ENCODE data around the gene FXYD5.

FXYD5 gene

GRCh38 chr19:35199481-35199880, 44.9 kb downstream of the FXYD5 start:
- DNase-seq (ENCODE audit: low spot score) = no peak
- TF ChIP-seq, protein P1, sequence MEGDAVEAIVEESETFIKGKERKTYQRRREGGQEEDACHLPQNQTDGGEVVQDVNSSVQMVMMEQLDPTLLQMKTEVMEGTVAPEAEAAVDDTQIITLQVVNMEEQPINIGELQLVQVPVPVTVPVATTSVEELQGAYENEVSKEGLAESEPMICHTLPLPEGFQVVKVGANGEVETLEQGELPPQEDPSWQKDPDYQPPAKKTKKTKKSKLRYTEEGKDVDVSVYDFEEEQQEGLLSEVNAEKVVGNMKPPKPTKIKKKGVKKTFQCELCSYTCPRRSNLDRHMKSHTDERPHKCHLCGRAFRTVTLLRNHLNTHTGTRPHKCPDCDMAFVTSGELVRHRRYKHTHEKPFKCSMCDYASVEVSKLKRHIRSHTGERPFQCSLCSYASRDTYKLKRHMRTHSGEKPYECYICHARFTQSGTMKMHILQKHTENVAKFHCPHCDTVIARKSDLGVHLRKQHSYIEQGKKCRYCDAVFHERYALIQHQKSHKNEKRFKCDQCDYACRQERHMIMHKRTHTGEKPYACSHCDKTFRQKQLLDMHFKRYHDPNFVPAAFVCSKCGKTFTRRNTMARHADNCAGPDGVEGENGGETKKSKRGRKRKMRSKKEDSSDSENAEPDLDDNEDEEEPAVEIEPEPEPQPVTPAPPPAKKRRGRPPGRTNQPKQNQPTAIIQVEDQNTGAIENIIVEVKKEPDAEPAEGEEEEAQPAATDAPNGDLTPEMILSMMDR (IDR thresholded peaks at IDR 0.05; ENCODE audit: extremely low read depth, missing control alignments) = no peak

GRCh38 chr19:35202722-35203688, 48.5 kb downstream of the FXYD5 start:
- DNase-seq (ENCODE audit: low spot score) = no peak
- TF ChIP-seq, protein P1 (IDR thresholded peaks at IDR 0.05; ENCODE audit: extremely low read depth, missing control alignments) = no peak

DNA sequence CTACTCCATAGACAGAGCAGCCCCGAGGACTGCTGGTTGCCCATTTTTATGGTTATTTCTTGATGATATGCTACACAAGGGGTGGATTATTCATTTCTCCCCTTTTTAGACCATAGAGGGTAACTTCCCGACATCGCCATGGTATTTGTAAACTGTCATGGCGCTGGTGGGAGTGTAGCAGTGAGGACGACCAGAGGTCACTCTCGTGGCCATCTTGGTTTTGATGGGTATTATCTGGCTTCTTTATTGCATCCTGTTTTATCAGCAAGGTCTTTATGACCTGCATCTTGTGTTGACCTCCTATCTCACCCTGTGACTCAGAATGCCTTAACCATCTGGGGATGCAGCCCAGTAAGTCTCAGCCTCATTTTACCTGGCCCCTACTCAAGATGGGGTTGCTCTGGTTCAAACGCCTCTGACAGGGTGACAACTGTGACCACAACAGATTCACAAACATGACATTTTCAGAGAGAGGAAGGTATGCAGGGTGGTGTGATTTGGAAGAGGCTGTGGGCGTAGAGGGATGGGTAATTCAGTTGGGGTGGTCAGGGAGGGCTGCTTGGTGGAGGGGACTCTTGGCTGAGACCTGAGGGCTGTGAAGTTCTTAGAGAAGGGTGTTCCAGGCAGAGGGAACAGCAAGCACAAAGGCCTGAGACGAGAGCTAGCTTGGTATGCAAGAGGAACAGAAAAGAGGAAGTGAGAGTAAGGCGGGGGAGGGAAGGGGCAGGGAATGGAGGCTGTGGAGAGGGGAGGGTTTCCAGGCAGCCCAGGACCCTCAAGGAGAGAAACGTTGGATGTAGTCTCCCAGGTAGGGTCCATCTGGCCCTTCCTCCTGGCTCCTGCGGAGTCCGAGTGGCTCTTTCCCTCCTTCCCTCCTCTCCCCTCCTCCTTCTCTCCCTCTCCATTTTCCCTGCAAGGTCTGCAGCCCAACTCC, 50.5 kb downstream of the FXYD5 start:
- TF ChIP-seq, protein P1 (IDR thresholded peaks at IDR 0.05; ENCODE audit: extremely low read depth, missing control alignments) = no peak
- peak; percentile 78 for DNase-seq (ENCODE audit: low spot score)

DNA sequence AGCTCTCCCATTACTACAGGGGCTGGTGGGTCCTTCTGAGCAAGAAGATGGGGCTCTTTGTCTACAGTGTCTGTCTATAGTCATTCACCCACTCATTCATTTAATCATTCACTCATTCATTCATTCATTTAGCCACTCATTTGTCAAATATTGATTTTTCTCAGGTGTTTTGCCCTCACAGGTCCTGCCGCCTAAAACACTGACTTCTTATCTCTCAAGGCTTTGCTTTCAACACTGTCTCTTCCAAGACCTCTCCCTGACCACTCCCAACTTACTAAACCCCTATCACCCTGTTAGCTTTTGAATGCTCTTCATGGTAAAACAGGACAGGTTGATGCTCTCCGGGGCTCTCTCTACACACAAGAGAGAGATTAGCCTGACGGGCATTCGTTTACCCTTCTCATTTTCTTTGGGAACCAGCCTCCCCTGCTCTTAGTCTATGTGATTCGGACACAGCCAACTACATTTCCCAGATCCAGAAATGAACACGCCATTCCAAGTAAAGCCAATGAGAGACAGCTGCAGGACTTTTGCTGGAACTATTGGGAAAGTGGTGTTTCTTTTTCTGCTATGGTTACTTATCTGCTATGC, 51.3 kb downstream of the FXYD5 start:
- TF ChIP-seq, protein P1 (IDR thresholded peaks at IDR 0.05; ENCODE audit: extremely low read depth, missing control alignments) = no peak
- DNase-seq (ENCODE audit: low spot score) = no peak

- TF ChIP-seq, protein P1 (IDR thresholded peaks at IDR 0.05; ENCODE audit: extremely low read depth, missing control alignments) = no peak
- peak; percentile 40 for DNase-seq (ENCODE audit: low spot score)
These were observed 51.8 kb downstream of the FXYD5 start for GRCh38 chr19:35206379-35206778.

DNA sequence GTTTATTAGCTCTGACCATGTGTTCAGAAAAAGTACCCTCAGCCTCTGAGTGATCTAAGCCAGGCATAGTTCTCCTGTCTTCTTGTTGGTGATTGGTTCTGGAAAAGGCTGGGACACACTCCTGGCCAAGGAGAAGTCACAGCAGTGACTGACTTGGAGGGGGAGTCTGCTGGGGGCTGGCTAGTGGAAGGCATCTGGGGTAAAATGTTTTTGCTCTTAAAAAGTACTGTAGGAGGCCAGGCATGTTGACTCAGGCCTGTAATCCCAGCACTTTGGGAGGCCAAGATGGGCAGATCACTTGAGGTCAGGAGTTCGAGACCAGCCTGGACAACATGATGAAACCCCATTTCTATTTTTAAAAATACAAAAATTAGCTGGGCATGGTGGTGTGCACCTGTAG, 52.3 kb downstream of the FXYD5 start:
- DNase-seq (ENCODE audit: low spot score) = no peak
- TF ChIP-seq, protein P1 (IDR thresholded peaks at IDR 0.05; ENCODE audit: extremely low read depth, missing control alignments) = no peak
